ENCODE measurements around the gene ZNF385B. TPM values are rescaled to one million over a fixed set of nuclear protein-coding genes. Genes with fewer than 3 reads are reported as not detected.

The ZNF385B gene
- total RNA-seq, 6 experiments from 2014 or later: 0.08 to 0.26 (median 0.22) TPM; not detected in 1

DNA sequence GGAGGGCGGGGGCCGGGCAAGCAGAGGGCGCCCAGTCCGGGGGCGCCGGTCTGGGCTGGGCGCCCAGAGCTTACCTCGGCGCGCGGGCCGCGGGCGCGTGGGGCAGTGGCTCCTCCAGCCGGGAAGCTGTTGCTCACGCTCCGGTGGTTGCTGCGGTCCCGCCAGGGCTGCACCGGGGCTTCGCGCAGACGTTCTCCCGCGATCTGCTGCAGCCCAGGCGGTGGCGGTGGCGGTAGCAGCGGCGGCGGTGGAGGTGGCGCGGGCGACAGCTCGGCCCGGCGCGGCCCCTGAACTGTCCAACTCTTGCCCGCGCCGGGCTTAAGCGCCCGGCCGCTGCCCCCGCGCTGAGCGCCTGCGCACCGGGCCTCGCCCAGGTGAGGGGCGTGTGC lies 391 bp downstream of the ZNF385B start:
- TF ChIP-seq, protein P1, sequence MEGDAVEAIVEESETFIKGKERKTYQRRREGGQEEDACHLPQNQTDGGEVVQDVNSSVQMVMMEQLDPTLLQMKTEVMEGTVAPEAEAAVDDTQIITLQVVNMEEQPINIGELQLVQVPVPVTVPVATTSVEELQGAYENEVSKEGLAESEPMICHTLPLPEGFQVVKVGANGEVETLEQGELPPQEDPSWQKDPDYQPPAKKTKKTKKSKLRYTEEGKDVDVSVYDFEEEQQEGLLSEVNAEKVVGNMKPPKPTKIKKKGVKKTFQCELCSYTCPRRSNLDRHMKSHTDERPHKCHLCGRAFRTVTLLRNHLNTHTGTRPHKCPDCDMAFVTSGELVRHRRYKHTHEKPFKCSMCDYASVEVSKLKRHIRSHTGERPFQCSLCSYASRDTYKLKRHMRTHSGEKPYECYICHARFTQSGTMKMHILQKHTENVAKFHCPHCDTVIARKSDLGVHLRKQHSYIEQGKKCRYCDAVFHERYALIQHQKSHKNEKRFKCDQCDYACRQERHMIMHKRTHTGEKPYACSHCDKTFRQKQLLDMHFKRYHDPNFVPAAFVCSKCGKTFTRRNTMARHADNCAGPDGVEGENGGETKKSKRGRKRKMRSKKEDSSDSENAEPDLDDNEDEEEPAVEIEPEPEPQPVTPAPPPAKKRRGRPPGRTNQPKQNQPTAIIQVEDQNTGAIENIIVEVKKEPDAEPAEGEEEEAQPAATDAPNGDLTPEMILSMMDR (IDR thresholded peaks at IDR 0.05): no peak
- H3K9me3 Mint-ChIP-seq: no peaks in the 10 kb centered on the region
- H3K27me3 Mint-ChIP-seq (ENCODE audit: insufficient read depth): peaks cover 35% of the 10 kb centered on the region
- no peaks in the 10 kb centered on the region for H3K36me3 Mint-ChIP-seq (ENCODE audit: low read depth)
- DNase-seq: no peak
- H3K27ac Mint-ChIP-seq: no peak overlapping the region
- peaks cover 16% of the 10 kb centered on the region for H3K4me1 Mint-ChIP-seq (ENCODE audit: low read depth)
- H3K4me3 Mint-ChIP-seq: no peak overlapping the region

DNA sequence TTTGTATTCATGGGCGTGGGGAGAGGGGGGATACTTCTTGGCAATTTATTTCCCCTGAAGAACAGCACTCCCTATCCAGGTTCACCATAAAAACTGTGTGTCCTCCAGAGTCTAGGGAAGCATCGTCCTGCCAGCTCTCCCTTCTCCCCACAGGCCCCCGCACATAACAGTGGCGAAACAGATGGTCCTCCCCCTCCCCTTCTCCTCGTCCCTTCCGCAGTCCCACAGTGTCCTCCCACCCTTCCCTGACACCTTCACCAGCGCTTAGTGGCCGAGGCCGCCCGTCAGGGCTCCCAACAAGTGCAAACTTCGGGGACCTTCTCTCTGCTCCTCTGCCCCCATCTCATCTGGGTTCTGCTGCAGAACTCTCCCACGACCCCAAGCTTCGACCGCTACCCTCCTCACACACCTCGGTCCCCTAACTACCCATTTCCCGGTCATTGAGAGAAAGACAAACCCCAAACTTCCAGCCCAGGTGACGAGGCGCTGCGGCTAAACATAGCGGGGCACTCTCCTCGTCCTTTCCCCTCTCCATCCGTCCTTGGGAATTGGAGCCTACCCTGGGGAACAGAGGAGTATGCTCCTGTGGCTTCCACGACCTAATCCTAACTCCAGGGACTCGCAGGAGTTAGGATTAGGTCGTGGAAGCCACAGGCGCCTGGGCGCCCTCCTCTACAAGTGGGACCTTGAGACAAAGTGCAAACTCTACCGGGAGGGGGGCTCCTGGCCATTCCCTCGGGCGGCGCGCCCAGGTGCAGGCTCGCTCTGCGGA lies 971 bp downstream of the ZNF385B start:
- H3K4me3 Mint-ChIP-seq: peak overlapping the region; percentile 70
- H3K27me3 Mint-ChIP-seq (ENCODE audit: insufficient read depth): peaks cover 35% of the 10 kb centered on the region
- H3K27ac Mint-ChIP-seq: no peak overlapping the region
- DNase-seq: no peak
- no peaks in the 10 kb centered on the region for H3K9me3 Mint-ChIP-seq
- TF ChIP-seq, protein P1 (IDR thresholded peaks at IDR 0.05): no peak
- H3K36me3 Mint-ChIP-seq (ENCODE audit: low read depth): no peaks in the 10 kb centered on the region
- peaks cover 16% of the 10 kb centered on the region for H3K4me1 Mint-ChIP-seq (ENCODE audit: low read depth)

DNA sequence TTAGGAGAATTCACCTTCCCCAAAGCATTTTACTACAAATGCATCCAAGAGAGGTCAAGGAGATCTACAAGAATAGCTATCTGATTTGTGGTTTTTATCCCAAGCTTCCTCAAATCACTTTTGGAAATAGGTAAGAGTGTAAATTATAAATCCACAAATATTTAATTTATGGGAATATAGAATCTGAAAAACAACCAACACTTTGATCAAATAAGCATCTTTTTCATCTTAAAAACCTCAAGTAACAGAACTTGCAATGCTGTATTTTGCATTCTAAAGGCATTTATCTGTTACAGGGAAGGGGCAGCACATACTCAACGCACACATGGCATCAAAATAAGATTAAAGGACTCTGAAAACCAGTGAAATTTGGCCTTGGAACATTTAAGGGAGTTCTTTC lies 1.9 kb downstream of the ZNF385B start:
- H3K4me1 Mint-ChIP-seq (ENCODE audit: low read depth): peaks cover 16% of the 10 kb centered on the region
- H3K27ac Mint-ChIP-seq: no peak overlapping the region
- H3K27me3 Mint-ChIP-seq (ENCODE audit: insufficient read depth): peaks cover 35% of the 10 kb centered on the region
- no peaks in the 10 kb centered on the region for H3K36me3 Mint-ChIP-seq (ENCODE audit: low read depth)
- TF ChIP-seq, protein P1 (IDR thresholded peaks at IDR 0.05): no peak
- no peak for DNase-seq
- H3K9me3 Mint-ChIP-seq: no peaks in the 10 kb centered on the region
- no peak overlapping the region for H3K4me3 Mint-ChIP-seq

DNA sequence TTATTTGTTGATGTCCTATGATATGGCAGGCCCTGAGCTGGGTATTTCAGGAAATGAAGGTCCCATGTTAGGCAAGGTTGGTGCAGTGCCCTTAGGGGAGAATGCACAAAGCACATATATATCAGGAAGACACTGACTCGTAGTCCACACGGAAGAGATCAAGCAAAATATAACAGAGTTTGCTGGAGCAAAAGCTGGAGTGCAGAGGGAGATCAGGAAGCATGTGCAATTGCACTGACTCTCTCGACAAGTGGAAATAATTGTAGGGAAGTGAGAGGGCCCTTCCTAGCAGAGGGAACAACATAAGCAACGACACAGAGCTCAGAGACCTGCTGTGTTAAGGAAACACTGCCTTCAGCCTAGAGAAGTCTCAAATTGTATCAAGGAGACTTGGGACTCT lies 4.2 kb downstream of the ZNF385B start:
- DNase-seq: no peak
- Mint-ChIP-seq H3K27me3 (ENCODE audit: insufficient read depth) (peaks cover 28% of the 10 kb centered on the region), H3K9me3 (no peaks in the 10 kb centered on the region), H3K27ac (no peak overlapping the region), H3K36me3 (ENCODE audit: low read depth) (no peaks in the 10 kb centered on the region), H3K4me3 (no peak overlapping the region), H3K4me1 (ENCODE audit: low read depth) (peaks cover 16% of the 10 kb centered on the region)
- TF ChIP-seq, protein P1 (IDR thresholded peaks at IDR 0.05): no peak

DNA sequence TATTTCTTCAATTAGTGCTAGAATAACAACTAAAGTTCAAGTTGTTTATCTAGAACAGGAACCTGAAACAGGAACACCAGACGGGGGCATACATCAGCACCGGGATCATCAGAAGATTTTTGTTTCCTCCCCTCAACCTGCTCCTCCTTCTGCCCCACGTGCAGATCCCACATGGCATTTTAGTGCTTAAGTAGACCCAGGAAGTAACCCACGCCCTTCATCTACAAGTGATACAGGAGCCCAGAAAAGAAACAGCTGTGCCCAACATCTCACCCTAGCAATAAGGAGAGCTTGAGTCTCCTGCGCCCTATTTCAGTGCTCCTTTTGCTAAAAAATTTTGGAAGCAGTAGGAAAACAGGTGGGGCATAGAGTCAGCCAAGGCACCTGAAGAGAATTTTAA lies 5.2 kb downstream of the ZNF385B start:
- H3K36me3 Mint-ChIP-seq (ENCODE audit: low read depth): no peaks in the 10 kb centered on the region
- peaks cover 23% of the 10 kb centered on the region for H3K27me3 Mint-ChIP-seq (ENCODE audit: insufficient read depth)

More for the DNA sequence above, 5.2 kb downstream of the ZNF385B start:
- no peaks in the 10 kb centered on the region for H3K9me3 Mint-ChIP-seq
- DNase-seq: no peak
- no peak overlapping the region for H3K4me3 Mint-ChIP-seq
- TF ChIP-seq, protein P1 (IDR thresholded peaks at IDR 0.05): no peak
- no peak overlapping the region for H3K27ac Mint-ChIP-seq
- H3K4me1 Mint-ChIP-seq (ENCODE audit: low read depth): peaks cover 10% of the 10 kb centered on the region; the same call in 1 of the 2 replicates
